ENCODE results near the gene WASHC1.
"Not testable (repeated sequence)": the region's sequence is repeated elsewhere in the genome, so short reads cannot be mapped to it uniquely, and the experiment has no call there.

Gene WASHC1

DNA sequence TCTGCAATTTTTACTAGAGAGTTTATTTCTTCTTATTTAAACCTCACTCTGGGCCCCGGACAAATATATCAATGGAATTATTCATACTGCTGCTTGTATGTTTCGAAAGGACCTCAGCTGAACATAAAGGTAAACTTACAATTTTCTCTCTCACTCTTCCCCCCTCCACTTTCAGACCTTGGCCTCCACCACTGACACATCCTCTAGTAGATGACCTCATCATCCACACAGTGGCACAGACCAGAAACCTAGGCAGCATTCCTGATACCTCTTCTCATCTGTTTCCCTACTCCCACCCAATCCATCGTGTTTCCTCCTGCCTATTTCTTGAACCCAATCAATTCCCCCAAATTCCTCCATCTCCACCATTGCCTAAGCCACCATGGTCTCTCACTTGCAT, 15.2 kb upstream of the WASHC1 start:
- H3K36me3 ChIP-seq (ENCODE audit: insufficient read depth, low read depth, low read length); H3K9ac ChIP-seq (ENCODE audit: low read depth, low read length); H3K4me3 ChIP-seq (ENCODE audit: low read length); H3K4me1 ChIP-seq (ENCODE audit: insufficient read depth, low read length); H3K9me3 ChIP-seq (ENCODE audit: insufficient read depth, low read depth, low read length); H3K27ac ChIP-seq (ENCODE audit: low read length); H3K27me3 ChIP-seq (ENCODE audit: insufficient read depth, low read length): not testable (repeated sequence)

DNA sequence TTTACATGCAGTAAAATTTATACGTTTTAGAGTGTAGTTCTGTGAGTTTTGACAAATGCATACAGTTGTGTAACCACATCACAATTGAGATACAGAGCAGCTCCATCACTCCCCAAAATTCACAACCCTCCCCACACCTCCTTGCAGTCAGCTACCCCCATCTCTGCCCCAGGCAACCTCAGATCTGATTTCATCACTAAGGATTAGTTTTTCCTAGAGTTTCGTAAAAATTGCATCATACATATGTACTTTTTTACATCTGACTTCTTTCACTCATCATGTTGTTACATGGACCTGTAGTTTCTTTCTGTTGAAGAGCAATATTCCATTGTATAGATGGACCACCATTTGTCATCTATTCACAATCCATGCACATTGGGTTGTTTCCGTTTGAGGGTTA, 14.4 kb upstream of the WASHC1 start:
- not testable (repeated sequence) for H3K4me3 ChIP-seq (ENCODE audit: low read length); H3K9me3 ChIP-seq (ENCODE audit: insufficient read depth, low read depth, low read length); H3K9ac ChIP-seq (ENCODE audit: low read depth, low read length)

DNA sequence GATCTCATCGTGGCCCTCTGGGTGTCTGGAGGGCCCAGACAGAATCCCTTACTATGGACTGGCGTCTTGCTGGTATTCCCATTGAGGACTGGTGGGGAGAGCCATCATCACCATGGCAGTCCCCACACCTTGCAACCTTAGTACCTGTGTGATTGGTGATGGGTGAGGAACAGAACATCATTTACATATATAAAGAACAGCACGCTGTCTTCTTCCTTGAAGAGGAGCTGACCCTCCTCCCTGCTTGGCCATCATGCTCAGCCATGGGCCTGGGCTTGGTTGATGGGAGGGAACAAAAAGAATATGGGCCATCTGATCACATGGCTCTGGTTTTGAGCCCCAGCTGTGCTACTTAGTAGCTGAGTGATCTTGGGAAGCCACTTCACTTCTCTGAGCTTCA, 13.9 kb upstream of the WASHC1 start:
- not testable (repeated sequence) for H3K36me3 ChIP-seq (ENCODE audit: insufficient read depth, low read depth, low read length); H3K9ac ChIP-seq (ENCODE audit: low read depth, low read length); H3K27me3 ChIP-seq (ENCODE audit: insufficient read depth, low read length); H3K4me1 ChIP-seq (ENCODE audit: insufficient read depth, low read length); H3K27ac ChIP-seq (ENCODE audit: low read length); H3K9me3 ChIP-seq (ENCODE audit: insufficient read depth, low read depth, low read length); H3K4me3 ChIP-seq (ENCODE audit: low read length)

More for the DNA sequence above, 14.4 kb upstream of the WASHC1 start:
- not testable (repeated sequence) for H3K27me3 ChIP-seq (ENCODE audit: insufficient read depth, low read length); H3K4me1 ChIP-seq (ENCODE audit: insufficient read depth, low read length); H3K36me3 ChIP-seq (ENCODE audit: insufficient read depth, low read depth, low read length); H3K27ac ChIP-seq (ENCODE audit: low read length)

DNA sequence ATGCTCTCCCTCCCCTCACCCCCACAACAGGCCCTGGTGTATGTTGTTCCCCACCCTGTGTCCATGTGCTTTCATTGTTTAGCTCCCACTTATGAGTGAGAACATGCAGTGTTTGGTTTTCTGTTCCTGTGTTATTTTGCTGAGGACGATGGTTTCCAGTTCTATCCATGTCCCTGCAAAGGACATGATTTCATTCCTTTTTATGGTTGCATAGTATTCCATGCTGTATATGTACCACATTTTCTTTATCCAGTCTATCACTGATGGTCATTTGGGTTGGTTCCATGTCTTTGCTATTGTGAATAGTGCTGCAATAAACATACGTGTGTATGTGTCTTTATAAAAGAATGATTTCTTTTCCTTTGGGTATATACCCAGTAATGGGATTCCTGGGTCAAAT, 12.6 kb upstream of the WASHC1 start:
- H3K27me3 ChIP-seq (ENCODE audit: insufficient read depth, low read length); H3K4me3 ChIP-seq (ENCODE audit: low read length); H3K9ac ChIP-seq (ENCODE audit: low read depth, low read length); H3K9me3 ChIP-seq (ENCODE audit: insufficient read depth, low read depth, low read length); H3K4me1 ChIP-seq (ENCODE audit: insufficient read depth, low read length); H3K27ac ChIP-seq (ENCODE audit: low read length); H3K36me3 ChIP-seq (ENCODE audit: insufficient read depth, low read depth, low read length): not testable (repeated sequence)

DNA sequence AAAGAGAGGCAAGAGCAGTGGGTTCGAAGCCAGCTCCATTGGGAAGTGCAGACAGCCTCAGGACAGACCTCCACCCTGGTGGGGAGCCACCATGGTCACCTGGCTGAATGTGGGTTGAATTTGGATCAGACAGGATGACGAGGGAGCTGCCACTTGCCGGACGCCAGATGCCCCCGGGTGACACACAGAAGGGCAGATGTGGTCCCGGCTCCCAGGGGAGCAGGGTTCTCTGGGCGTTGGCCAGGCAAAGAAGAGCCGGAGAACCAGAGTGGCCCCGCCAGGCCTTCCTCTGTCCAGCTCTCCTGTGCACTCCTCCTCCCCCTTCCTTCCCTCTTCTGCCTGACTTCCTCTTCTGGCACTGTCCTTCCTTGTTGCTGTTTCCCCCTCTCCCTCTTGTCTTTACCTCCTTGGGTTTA, 12.0 kb upstream of the WASHC1 start:
- not testable (repeated sequence) for H3K36me3 ChIP-seq (ENCODE audit: insufficient read depth, low read depth, low read length); H3K4me3 ChIP-seq (ENCODE audit: low read length); H3K9ac ChIP-seq (ENCODE audit: low read depth, low read length); H3K27me3 ChIP-seq (ENCODE audit: insufficient read depth, low read length); H3K4me1 ChIP-seq (ENCODE audit: insufficient read depth, low read length); H3K9me3 ChIP-seq (ENCODE audit: insufficient read depth, low read depth, low read length); H3K27ac ChIP-seq (ENCODE audit: low read length)

DNA sequence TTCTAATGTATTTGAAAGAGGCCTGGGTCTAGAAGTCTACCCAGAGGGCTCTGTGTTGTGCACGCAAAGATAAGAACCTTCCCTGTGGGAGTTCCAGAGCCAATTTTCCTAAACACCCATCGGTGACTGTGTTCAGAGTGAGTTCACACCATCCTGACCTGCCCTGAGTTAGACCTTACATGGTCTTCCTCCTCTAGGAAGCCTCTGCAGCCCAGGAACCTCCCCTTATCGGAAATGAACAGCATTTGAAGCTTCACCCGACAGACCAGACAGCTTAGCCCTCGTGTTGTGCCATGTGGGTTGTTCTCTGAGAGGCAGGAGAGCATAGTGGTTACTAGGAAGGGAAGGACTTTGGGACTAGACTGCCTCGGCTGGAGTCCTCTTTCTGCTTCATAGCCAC, 3.1 kb upstream of the WASHC1 start:
- H3K9ac ChIP-seq (ENCODE audit: low read depth, low read length); H3K27ac ChIP-seq (ENCODE audit: low read length); H3K4me3 ChIP-seq (ENCODE audit: low read length); H3K27me3 ChIP-seq (ENCODE audit: insufficient read depth, low read length); H3K36me3 ChIP-seq (ENCODE audit: insufficient read depth, low read depth, low read length); H3K9me3 ChIP-seq (ENCODE audit: insufficient read depth, low read depth, low read length); H3K4me1 ChIP-seq (ENCODE audit: insufficient read depth, low read length): not testable (repeated sequence)

DNA sequence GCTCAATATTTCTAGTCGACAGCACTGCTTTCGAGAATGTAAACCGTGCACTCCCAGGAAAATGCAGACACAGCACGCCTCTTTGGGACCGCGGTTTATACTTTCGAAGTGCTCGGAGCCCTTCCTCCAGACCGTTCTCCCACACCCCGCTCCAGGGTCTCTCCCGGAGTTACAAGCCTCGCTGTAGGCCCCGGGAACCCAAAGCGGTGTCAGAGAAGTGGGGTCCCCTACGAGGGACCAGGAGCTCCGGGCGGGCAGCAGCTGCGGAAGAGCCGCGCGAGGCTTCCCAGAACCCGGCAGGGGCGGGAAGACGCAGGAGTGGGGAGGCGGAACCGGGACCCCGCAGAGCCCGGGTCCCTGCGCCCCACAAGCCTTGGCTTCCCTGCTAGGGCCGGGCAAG, 481 bp downstream of the WASHC1 start:
- H3K9ac ChIP-seq (ENCODE audit: low read depth, low read length): not testable (repeated sequence)

DNA sequence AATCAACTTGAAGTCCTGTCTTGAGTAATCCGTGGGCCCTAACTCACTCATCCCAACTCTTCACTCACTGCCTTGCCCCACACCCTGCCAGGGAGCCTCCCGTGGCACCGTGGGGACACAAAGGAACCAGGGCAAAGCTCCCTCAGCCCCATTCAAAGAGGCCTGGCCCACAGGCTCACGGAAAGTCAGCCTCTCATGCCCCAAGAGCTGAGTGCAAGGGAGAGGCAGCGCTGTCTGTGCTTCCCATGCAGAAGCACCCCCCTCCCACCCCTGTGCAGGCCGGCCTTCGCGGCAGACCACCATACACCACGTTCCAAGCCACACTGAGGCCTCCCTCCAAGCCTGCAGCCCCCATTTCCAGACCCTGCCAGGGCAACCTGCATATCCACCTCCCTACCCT, 7.6 kb downstream of the WASHC1 start:
- H3K27ac ChIP-seq (ENCODE audit: low read length); H3K4me1 ChIP-seq (ENCODE audit: insufficient read depth, low read length); H3K4me3 ChIP-seq (ENCODE audit: low read length); H3K36me3 ChIP-seq (ENCODE audit: insufficient read depth, low read depth, low read length); H3K9ac ChIP-seq (ENCODE audit: low read depth, low read length); H3K27me3 ChIP-seq (ENCODE audit: insufficient read depth, low read length); H3K9me3 ChIP-seq (ENCODE audit: insufficient read depth, low read depth, low read length): not testable (repeated sequence)

More for the DNA sequence above, 481 bp downstream of the WASHC1 start:
- H3K27ac ChIP-seq (ENCODE audit: low read length); H3K4me3 ChIP-seq (ENCODE audit: low read length); H3K4me1 ChIP-seq (ENCODE audit: insufficient read depth, low read length); H3K9me3 ChIP-seq (ENCODE audit: insufficient read depth, low read depth, low read length); H3K27me3 ChIP-seq (ENCODE audit: insufficient read depth, low read length); H3K36me3 ChIP-seq (ENCODE audit: insufficient read depth, low read depth, low read length): not testable (repeated sequence)

DNA sequence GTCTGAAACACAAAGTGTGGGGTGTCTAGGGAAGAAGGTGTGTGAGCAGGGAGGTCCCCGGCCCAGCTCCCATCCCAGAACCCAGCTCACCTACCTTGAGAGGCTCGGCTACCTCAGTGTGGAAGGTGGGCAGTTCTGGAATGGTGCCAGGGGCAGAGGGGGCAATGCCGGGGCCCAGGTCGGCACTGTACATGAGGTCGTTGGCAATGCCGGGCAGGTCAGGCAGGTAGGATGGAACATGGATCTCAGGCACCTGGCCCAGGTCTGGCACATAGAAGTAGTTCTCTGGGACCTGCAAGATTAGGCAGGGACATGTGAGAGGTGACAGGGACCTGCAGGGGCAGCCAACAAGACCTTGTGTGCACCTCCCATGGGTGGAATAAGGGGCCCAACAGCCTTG, 12.4 kb downstream of the WASHC1 start:
- H3K27ac ChIP-seq (ENCODE audit: low read length); H3K4me1 ChIP-seq (ENCODE audit: insufficient read depth, low read length); H3K9me3 ChIP-seq (ENCODE audit: insufficient read depth, low read depth, low read length); H3K9ac ChIP-seq (ENCODE audit: low read depth, low read length); H3K36me3 ChIP-seq (ENCODE audit: insufficient read depth, low read depth, low read length); H3K4me3 ChIP-seq (ENCODE audit: low read length); H3K27me3 ChIP-seq (ENCODE audit: insufficient read depth, low read length): not testable (repeated sequence)

DNA sequence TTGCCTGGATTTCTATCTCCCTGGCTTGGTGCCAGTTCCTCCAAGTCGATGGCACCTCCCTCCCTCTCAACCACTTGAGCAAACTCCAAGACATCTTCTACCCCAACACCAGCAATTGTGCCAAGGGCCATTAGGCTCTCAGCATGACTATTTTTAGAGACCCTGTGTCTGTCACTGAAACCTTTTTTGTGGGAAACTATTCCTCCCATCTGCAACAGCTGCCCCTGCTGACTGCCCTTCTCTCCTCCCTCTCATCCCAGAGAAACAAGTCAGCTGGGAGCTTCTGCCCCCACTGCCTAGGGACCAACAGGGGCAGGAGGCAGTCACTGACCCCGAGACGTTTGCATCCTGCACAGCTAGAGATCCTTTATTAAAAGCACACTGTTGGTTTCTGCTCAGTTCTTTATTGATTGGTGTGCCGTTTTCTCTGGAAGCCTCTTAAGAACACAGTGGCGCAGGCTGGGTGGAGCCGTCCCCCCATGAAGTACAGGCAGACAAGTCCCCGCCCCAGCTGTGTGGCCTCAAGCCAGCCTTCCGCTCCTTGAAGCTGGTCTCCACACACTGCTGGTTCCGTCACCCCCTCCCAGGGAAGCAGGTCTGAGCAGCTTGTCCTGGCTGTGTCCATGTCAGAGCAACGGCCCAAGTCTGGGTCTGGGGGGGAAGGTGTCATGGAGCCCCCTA, 15.0 kb downstream of the WASHC1 start:
- H3K27ac ChIP-seq (ENCODE audit: low read length); H3K9me3 ChIP-seq (ENCODE audit: insufficient read depth, low read depth, low read length); H3K27me3 ChIP-seq (ENCODE audit: insufficient read depth, low read length); H3K36me3 ChIP-seq (ENCODE audit: insufficient read depth, low read depth, low read length); H3K4me1 ChIP-seq (ENCODE audit: insufficient read depth, low read length); H3K4me3 ChIP-seq (ENCODE audit: low read length); H3K9ac ChIP-seq (ENCODE audit: low read depth, low read length): not testable (repeated sequence)

DNA sequence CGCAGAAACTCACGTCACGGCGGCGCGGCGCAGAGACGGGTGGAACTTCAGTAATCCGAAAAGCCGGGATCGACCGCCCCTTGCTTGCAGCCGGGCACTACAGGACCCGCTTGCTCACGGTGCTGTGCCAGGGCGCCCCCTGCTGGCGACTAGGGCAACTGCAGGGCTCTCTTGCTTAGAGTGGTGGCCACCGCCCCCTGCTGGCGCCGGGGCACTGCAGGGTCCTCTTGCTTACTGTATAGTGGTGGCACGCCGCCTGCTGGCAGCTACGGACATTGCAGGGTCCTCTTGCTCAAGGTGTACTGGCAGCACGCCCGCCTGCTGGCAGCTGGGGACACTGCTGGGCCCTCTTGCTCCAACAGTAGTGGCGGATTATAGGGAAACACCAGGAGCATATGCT, 18.1 kb downstream of the WASHC1 start:
- H3K9ac ChIP-seq (ENCODE audit: low read depth, low read length); H3K4me3 ChIP-seq (ENCODE audit: low read length); H3K36me3 ChIP-seq (ENCODE audit: insufficient read depth, low read depth, low read length); H3K9me3 ChIP-seq (ENCODE audit: insufficient read depth, low read depth, low read length); H3K27ac ChIP-seq (ENCODE audit: low read length); H3K4me1 ChIP-seq (ENCODE audit: insufficient read depth, low read length); H3K27me3 ChIP-seq (ENCODE audit: insufficient read depth, low read length): not testable (repeated sequence)

DNA sequence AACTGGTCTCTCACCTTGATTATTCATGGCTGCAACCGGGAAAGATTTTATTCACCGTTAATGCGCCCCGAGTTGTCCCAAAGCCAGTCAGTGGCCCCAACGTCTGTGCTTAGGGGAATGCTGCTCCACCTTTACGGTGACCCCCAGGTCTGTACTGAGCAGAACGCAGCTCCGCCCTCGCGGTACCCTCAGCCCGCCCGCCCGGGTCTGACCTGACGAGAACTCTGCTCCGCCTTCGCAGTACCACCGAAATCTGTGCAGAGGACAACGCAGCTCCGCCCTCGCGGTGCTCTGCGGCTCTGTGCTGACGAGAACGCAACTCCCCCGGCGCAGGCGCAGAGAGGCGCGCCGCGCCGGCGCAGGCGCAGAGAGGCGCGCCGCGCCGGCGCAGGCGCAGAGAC, 18.6 kb downstream of the WASHC1 start:
- not testable (repeated sequence) for H3K9me3 ChIP-seq (ENCODE audit: insufficient read depth, low read depth, low read length); H3K27me3 ChIP-seq (ENCODE audit: insufficient read depth, low read length); H3K4me1 ChIP-seq (ENCODE audit: insufficient read depth, low read length); H3K4me3 ChIP-seq (ENCODE audit: low read length); H3K9ac ChIP-seq (ENCODE audit: low read depth, low read length); H3K27ac ChIP-seq (ENCODE audit: low read length); H3K36me3 ChIP-seq (ENCODE audit: insufficient read depth, low read depth, low read length)

DNA sequence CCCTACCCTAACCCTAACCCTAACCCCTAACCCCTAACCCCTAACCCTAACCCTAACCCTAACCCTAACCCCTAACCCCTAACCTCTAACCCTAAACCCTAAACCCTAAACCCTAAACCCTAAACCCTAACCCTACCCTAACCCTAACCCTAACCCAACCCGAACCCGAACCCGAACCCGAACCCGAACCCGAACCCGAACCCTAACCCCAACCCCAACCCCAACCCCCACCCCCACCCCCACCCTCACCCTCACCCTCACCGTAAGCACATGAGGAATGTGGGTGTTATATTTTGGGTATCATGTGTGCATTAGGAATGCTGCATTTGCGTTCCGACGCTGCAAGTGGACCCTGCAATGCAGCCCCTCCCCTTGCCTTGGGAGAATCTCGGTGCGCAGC, 19.0 kb downstream of the WASHC1 start:
- not testable (repeated sequence) for H3K9ac ChIP-seq (ENCODE audit: low read depth, low read length); H3K9me3 ChIP-seq (ENCODE audit: insufficient read depth, low read depth, low read length); H3K27me3 ChIP-seq (ENCODE audit: insufficient read depth, low read length); H3K4me3 ChIP-seq (ENCODE audit: low read length); H3K4me1 ChIP-seq (ENCODE audit: insufficient read depth, low read length); H3K27ac ChIP-seq (ENCODE audit: low read length); H3K36me3 ChIP-seq (ENCODE audit: insufficient read depth, low read depth, low read length)
